ENCODE results near the gene ZNF644.

The ZNF644 gene

GRCh38 chr1:91020967-91021685, 709 bp downstream of the ZNF644 start:
- peak; percentile 70 for DNase-seq (ENCODE audit: low spot score)

DNA sequence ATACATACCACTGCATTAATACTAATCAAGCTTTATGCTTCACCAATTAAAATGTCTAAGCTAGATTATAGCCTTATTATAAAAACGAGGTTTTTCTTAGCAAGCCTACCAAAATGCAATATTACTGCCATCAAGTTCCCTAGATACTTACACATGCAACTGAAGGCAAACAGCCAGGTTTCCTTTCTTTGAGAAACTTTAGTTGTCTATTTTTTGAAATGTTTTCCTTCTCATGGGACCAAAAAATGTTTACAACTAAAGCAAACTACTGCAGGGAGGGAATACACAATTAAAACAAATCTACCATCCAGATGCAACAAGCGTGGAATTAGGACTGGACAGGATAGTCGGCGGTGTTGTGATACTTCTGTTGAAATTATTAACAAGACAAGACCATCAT, 1.3 kb downstream of the ZNF644 start:
- DNase-seq (ENCODE audit: low spot score) = no peak

DNA sequence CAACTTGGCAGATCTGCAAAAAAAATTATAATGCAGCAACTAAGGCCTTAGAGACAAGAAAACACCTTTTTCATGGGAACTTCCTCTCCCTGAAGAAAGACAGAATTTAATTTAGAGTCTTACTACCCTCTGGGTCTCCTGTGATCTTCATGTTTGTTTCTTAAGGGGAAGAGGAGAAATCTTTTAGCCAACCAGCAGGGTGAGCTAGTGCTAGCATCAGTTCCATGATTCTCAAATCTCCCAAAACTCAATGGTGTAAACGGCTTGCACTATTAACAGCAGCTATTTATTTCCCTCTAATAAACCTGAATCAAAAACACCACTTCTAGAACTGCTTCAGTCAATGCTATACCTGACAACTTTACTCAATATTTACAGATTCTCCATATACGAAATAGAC, 3.8 kb downstream of the ZNF644 start:
- peak; percentile 33 for DNase-seq (ENCODE audit: low spot score)

DNA sequence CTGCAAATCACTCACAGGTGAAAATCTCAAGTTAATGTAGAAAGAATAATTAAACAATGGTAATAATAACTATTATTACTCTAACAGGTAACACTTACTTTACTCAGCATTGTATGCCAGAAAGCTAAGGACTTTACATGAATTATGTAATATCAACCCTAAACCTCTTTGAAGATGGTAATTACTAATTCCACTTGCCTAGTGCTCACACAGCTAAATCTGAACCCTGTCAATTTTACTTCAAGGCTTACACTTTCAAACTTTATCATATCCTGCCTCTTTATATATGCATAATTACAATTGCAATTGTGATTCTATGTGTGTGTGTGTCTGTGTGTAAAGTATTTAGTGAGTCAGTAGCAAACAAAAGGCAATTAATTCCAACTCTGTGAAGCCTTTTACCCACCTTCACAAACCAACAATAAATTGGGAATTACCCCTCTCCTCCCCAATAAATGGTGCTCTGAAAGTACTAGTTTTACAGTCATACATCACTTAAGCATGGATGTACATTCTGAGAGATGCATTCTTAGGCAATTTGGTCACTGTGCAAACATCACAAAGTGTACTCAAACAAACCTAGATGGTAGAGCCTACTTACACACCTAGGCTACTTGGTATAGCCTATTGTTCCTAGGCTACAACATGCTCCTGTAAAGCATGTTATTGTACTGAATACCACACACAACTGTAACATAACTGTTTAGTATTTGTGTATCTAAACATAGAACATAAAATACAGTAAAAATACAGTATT, 5.9 kb downstream of the ZNF644 start:
- DNase-seq (ENCODE audit: low spot score) = no peak

GRCh38 chr1:91015358-91015780, 6.5 kb downstream of the ZNF644 start:
- DNase-seq (ENCODE audit: low spot score) = no peak

DNA sequence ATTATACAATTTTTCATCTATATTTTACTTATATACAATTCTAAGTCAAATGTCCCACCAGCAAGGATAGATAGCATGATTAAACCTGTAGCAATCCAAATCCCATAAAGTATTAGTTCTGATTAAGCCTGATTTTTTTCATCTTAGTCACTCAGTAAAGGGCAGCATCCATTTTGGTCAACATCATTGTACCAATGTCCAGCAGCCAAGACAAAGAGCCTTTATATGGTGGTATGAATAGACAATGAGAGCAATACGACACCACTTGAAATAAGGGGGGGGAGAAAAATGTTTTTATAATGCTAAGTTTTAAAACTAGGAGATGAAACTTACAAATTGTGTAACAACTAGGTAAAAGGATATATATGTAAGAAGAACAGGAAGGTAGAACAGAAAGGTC, 7.4 kb downstream of the ZNF644 start:
- no peak for DNase-seq (ENCODE audit: low spot score)

GRCh38 chr1:91013302-91013701, 8.5 kb downstream of the ZNF644 start:
- DNase-seq (ENCODE audit: low spot score) = no peak

GRCh38 chr1:91012196-91012595, 9.6 kb downstream of the ZNF644 start:
- DNase-seq (ENCODE audit: low spot score) = no peak

GRCh38 chr1:91011726-91012125, 10.1 kb downstream of the ZNF644 start:
- no peak for DNase-seq (ENCODE audit: low spot score)

GRCh38 chr1:91007827-91008226, 14.0 kb downstream of the ZNF644 start:
- DNase-seq (ENCODE audit: low spot score) = no peak

- no peak for DNase-seq (ENCODE audit: low spot score)
These were observed 14.7 kb downstream of the ZNF644 start for GRCh38 chr1:91007092-91007491.

DNA sequence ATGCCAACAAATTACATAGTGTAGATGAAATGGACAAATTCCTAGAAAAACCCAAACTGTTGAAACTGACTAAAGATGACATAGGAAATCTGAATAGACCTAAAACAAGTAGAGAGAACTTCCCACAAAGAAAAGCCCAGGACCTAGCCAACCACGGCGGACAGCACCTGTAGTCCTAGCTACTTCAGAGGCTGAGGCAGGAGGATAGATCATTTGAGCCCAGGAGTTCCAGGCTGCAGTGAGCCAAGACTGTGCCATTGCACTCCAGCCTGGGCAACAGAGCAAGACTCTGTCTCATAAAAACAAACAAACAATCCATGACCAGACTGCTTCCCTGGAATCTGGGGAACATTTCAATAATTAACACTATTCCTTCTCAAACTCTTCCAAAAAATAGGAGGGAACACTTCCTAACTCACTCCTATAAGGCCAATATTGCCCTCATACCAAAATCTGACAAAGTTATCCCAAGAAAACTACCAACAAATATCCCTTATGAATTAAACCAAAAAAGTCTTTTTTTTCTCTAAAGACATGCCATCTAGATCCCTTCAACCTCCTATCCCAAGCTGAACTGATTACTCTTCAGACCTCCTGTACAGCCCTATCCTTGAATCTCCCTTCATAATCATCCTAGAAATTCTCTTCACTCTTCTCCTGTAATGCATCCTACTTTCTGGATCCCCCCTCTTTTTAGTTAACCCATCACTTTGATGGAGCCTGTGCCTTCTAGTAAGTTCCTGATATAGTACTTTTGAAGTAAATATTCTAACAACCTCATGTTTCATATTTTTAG, 15.5 kb downstream of the ZNF644 start:
- no peak for DNase-seq (ENCODE audit: low spot score)

GRCh38 chr1:91005285-91005684, 16.6 kb downstream of the ZNF644 start:
- DNase-seq (ENCODE audit: low spot score) = no peak

DNA sequence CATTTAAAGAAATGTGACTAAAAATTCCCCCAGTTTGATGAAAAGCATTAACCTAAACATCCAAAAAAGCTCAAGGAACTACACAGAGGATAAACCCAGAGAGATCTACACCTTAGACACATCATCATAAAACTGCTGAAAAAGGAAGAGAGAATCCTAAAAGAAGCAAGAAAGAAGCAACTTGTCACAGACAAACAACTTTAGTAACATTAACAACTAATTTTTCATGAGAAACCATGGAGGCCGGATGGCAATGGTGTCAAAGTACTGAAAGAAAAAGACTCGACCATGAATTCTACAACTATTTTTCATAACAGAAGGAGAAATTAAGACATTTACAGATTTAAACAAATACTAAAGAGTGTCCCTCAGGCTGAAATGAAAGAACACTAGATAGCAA, 17.7 kb downstream of the ZNF644 start:
- DNase-seq (ENCODE audit: low spot score) = no peak

- DNase-seq (ENCODE audit: low spot score) = no peak
These were observed 25.0 kb downstream of the ZNF644 start for GRCh38 chr1:90996742-90997413.

DNA sequence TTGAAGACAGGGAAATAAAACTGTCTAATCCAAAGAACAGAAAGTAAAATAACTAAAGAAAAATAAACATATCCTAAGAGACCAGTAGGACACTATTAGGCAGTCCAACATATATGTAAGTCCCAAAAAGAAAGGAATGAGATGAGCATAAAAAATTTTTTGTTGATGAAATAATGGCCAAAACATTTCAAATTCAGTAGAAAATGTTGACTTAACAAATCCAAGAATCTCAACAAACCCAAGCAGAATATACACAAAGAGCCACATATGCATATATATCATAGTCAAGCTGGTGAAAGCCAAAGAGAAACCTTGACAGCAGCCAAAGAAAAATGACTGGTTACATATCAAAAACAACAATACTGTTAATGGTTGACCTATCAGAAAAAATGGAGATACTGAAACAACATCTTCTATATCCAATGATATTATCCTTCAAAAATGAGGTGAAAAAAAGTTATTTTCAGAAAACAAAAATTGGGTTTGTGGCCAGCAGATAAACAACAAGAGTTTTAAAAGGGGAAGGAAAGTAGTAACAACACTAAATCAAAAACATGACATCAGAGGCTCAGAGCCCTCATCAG, 26.4 kb downstream of the ZNF644 start:
- no peak for DNase-seq (ENCODE audit: low spot score)

DNA sequence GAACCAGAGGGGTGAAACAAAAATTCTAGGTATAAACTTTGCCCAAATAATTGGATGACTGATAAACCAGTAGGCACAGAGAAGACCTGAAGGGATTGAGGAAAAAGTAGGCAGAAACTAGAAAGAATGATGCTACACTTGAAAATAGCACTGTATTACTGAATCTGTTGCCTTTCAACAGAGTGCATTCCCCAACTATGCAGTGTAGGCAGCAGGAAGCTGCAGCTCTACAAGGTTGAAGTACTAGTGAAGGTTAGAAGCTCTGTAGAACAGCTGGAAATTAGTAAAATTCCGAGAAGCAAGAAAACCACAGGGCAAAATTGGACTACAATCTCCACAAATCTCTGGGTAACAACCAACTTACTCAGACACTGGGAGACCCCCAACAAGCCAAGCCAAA, 27.4 kb downstream of the ZNF644 start:
- no peak for DNase-seq (ENCODE audit: low spot score)

DNA sequence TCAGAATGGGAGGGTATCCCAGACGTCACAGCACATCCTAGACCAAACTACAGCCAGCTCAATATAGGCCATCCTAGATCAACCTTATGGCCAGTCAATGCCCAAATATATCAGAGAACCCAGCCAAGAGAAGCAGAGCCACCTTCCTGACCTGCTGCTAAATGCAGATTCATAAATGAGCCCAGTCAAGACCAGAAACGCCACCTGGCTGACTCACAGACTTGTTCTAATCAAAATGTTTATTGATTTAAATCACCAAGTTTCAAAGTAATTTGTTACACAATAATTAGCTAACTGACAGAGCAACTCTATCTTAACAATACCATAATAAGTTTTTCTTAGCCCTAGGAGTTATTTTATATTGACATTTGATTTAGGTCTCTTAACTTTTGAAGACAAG, 28.6 kb downstream of the ZNF644 start:
- DNase-seq (ENCODE audit: low spot score) = no peak

DNA sequence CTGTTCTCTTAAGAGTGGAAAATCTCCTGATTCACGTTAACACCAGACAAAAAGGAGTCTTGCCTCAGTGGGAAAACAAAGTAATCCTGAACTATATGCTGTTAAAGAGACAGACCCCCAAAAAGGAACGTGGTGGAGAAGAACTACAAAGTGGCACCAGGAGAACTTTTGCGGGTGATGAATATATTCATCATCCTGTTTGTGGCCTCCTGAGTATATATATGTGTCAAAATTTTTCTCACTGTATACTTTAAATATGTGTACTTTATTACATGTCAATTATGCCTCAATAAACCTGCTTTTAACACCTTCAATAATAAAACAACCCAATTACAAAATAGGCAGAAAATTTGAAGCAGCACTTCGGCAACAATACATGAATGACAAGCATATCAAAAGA, 31.1 kb downstream of the ZNF644 start:
- no peak for DNase-seq (ENCODE audit: low spot score)

- DNase-seq (ENCODE audit: low spot score) = no peak
These were observed 31.8 kb downstream of the ZNF644 start for GRCh38 chr1:90989990-90990389.

GRCh38 chr1:90989302-90989701, 32.5 kb downstream of the ZNF644 start:
- no peak for DNase-seq (ENCODE audit: low spot score)

DNA sequence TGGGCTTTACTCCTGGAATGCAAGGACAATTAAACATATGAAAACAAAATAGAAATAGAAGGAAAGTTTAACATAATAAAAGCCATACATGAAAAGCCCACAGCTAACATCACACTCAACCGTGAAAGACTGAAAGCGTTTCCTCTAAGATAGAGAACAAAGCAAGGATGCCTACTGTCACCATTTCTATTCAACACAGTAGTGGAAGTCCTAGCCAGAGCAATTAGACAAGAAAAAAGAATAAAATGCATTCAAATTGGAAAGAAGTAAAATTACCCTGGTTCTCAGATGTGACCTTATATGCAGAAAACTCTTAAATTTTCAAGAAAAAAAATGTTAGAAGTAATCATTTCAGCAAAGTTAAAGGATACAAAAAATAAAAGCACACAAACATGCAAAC, 34.0 kb downstream of the ZNF644 start:
- no peak for DNase-seq (ENCODE audit: low spot score)

All from hepatic stellate cell (primary cell).